ENCODE data around the gene FHIT.

The FHIT gene

GRCh38 chr3:60765776-60766175 is 485.5 kb downstream of the FHIT start:
- DNase-seq (ENCODE audit: low read depth in 2 of 2) = no peak

- no peak for DNase-seq (ENCODE audit: low read depth in 2 of 2)
These were observed 486.4 kb downstream of the FHIT start for GRCh38 chr3:60764870-60765269.

GRCh38 chr3:60760145-60760544 is 491.1 kb downstream of the FHIT start:
- DNase-seq (ENCODE audit: low read depth in 2 of 2) = no peak

- DNase-seq (ENCODE audit: low read depth in 2 of 2) = no peak
These were observed 491.8 kb downstream of the FHIT start for GRCh38 chr3:60759439-60759838.

GRCh38 chr3:60758831-60759230 is 492.4 kb downstream of the FHIT start:
- DNase-seq (ENCODE audit: low read depth in 2 of 2) = no peak

- no peak for DNase-seq (ENCODE audit: low read depth in 2 of 2)
These were observed 493.1 kb downstream of the FHIT start for GRCh38 chr3:60758171-60758570.

GRCh38 chr3:60757724-60758123 is 493.5 kb downstream of the FHIT start:
- no peak for DNase-seq (ENCODE audit: low read depth in 2 of 2)

- no peak for DNase-seq (ENCODE audit: low read depth in 2 of 2)
These were observed 494.8 kb downstream of the FHIT start for GRCh38 chr3:60756241-60757030.

- no peak for DNase-seq (ENCODE audit: low read depth in 2 of 2)
These were observed 496.2 kb downstream of the FHIT start for GRCh38 chr3:60755094-60755493.

GRCh38 chr3:60754617-60755016 is 496.6 kb downstream of the FHIT start:
- peak; percentile 42 to 47 for DNase-seq (ENCODE audit: low read depth in 2 of 2)

GRCh38 chr3:60752809-60753208 is 498.4 kb downstream of the FHIT start:
- DNase-seq (ENCODE audit: low read depth in 2 of 2) = peak; percentile 74 to 81

- DNase-seq (ENCODE audit: low read depth in 2 of 2) = no peak
These were observed 504.4 kb downstream of the FHIT start for GRCh38 chr3:60746695-60747416.

- DNase-seq (ENCODE audit: low read depth in 2 of 2) = no peak
These were observed 505.1 kb downstream of the FHIT start for GRCh38 chr3:60746043-60746638.

GRCh38 chr3:60743631-60744164 is 507.6 kb downstream of the FHIT start:
- DNase-seq (ENCODE audit: low read depth in 2 of 2) = no peak

GRCh38 chr3:60742606-60743145 is 508.6 kb downstream of the FHIT start:
- DNase-seq (ENCODE audit: low read depth in 2 of 2) = no peak

GRCh38 chr3:60737633-60738399 is 513.4 kb downstream of the FHIT start:
- DNase-seq (ENCODE audit: low read depth in 2 of 2) = no peak

- DNase-seq (ENCODE audit: low read depth in 2 of 2) = no peak
These were observed 520.9 kb downstream of the FHIT start for GRCh38 chr3:60730371-60730770.

GRCh38 chr3:60729056-60729455 is 522.2 kb downstream of the FHIT start:
- DNase-seq (ENCODE audit: low read depth in 2 of 2) = no peak

GRCh38 chr3:60728006-60728405 is 523.2 kb downstream of the FHIT start:
- DNase-seq (ENCODE audit: low read depth in 2 of 2) = no peak

- DNase-seq (ENCODE audit: low read depth in 2 of 2) = no peak
These were observed 530.5 kb downstream of the FHIT start for GRCh38 chr3:60720736-60721135.

- no peak for DNase-seq (ENCODE audit: low read depth in 2 of 2)
These were observed 534.7 kb downstream of the FHIT start for GRCh38 chr3:60716573-60716972.

All from fibroblast of skin of left biceps (primary cell).